ENCODE measurements around the gene INSIG1.

- no peak for TF ChIP-seq POLR2AphosphoS5 (IDR thresholded peaks at IDR 0.05; ENCODE audit: low read depth, low read length)
- TF ChIP-seq EGR1 (IDR thresholded peaks at IDR 0.05; ENCODE audit: low read depth) = no peak
- no peak for TF ChIP-seq REST (IDR thresholded peaks at IDR 0.05; ENCODE audit: low read depth)
- no peak for TF ChIP-seq POLR2A (IDR thresholded peaks at IDR 0.05; ENCODE audit: borderline replicate concordance, extremely low read depth, insufficient read depth, insufficient read length)
These were observed 42.4 kb downstream of the INSIG1 start for GRCh38 chr7:155340071-155340531.

Measured in HCT116 (cell line).